HG03575 (cell line): ENCODE results near the gene CELF2.

Source experiments
- ATAC-seq: cut with Tn5 transposase; IDR thresholded peaks from one replicate; pipeline ENCODE4 v1.9.1; 2021; ENCODE audit not compliant: unreplicated experiment, insufficient number of reproducible peaks, low FRiP score; ENCODE audit errors: extremely low read depth

The CELF2 gene

GRCh38 chr10:11161910-11162309 is 144.2 kb downstream of the CELF2 start:
- ATAC-seq, result no peak

- peak; percentile 72 for ATAC-seq
These were observed 145.3 kb downstream of the CELF2 start for GRCh38 chr10:11162828-11163599.

DNA sequence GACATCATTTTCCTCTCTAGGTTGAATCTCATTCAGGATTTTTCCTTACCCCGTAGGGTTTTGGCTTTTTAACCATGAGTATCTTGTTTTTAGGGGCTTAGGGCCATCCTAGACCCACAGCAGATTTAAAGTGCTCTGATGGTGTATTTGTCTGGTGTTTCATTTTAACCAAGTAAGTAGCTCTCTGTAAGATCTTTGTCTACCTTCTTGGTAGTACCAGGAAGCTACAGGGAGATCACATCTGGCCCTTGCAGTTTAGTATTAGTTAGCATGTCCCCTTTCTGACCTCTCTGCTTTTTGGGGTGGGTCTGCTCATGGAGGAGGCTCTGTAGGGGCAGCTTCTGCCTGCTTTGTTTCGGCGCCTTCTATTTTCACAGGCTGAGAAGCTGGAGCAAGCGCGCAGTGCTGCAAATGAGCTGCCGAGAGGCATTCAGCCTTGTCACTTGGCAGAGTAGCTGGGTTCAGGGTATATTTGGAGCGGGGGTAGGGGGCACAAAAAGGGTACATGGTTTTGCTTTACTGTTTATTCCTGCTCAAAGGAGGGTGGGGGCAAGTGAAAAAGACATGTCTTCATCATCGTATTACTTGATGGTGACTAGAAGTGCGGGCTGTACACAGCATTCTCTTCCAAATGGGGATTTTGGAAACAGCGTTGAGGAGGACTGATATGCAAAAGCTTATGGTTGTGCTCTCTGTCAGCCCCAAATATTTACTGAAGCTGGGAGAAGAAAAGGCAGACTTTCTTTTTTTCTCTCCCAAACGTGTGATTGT is 146.3 kb downstream of the CELF2 start:
- ATAC-seq, result no peak

- ATAC-seq, result no peak
These were observed 146.8 kb downstream of the CELF2 start for GRCh38 chr10:11164551-11164802.

- ATAC-seq, result no peak
These were observed 147.3 kb downstream of the CELF2 start for GRCh38 chr10:11164803-11165590.

DNA sequence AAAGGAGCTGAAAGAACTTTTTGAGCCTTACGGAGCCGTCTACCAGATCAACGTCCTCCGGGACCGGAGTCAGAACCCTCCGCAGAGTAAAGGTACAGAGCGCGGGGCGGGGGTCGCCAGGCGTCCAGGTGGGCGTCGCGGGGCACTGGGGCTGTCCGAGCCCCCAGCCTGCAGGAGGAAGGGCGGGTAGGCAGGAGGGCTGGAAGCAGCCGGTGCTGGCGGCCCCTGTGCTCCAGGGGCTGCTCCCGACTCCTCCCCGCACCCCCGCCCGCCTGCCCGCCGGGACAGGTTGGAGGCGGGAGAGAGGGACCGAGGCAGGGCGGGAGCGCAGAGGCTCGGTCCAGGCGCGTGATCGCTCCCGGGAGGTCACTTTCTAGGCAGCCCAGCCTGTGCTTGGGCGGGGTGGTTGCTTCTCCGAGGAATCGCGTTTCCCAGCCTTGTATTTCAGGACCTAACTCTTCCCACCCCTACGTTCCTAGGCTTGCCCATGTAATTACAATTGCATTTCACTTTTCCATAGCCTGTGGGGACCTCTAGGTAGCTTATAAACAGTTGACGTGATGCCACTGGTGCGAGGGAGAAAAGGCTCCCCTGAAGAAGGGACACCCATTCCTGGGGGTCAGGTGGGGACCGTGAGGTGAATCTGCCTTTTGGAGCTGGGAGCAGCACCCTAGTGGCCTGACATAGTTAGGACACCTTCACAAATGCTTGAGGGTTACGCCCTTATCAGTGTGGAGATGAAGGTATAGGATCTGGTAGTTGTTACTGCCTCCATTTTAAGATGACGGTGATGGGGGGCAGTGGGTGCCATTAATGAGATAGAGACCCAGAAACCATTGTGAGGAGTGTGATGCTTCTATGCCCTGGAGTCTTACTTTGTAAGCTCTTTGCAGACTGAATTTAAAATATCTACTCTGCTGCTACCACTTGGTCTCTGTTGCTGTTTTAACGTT is 148.2 kb downstream of the CELF2 start:
- ATAC-seq, result peak; percentile 46

DNA sequence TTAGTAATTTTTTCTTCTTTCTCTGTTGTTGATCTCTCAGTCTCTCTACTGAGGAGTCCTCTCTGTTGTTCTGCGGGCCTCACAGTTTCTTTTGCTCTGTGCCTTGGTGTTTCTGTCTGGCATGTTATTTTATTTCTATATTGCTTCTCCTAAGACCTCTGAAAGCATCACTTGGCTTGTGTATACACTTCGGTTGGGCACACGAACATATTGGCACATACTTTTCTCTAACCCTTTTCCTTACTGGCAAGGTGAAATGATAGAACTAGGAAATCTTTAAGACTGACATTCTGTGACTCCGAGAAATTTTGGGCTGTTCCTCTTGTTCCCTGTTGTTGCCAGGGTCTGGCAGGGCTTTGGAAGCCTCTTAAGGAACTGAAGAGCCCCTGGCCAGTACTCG is 148.9 kb downstream of the CELF2 start:
- ATAC-seq, result no peak

GRCh38 chr10:11167233-11167966 is 149.7 kb downstream of the CELF2 start:
- no peak for ATAC-seq

DNA sequence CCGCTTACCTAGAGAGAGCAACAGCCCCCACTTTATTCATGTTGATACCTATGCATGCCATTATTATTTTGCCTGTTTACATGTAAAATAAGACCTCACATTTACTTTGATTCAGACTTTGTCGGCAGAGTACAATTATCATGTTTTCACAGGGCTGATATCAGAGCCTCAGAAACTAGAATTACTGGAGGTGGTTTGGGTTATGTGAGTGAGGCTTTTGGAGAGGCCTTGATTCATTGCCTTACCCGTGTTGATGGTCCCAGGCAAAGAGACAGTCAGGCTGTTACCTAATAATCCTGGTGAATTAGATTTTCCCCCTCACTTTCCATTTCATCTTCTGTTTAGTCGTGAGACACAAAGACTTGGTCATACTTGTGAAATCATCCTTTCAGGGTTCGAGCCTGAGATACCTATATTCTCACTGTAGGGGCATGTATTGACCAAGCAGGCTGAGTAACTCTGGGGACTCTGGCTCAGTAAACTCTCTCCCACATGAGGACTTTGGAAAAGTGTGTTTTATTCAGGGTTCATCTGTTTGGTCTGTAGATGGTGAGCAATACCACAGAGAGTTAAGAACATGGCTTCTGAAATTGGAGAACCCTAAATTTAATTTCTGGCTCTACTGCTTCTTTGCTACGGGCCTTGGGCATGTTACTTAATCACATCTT is 150.9 kb downstream of the CELF2 start:
- ATAC-seq, result no peak

- no peak for ATAC-seq
These were observed 152.3 kb downstream of the CELF2 start for GRCh38 chr10:11169976-11170375.

DNA sequence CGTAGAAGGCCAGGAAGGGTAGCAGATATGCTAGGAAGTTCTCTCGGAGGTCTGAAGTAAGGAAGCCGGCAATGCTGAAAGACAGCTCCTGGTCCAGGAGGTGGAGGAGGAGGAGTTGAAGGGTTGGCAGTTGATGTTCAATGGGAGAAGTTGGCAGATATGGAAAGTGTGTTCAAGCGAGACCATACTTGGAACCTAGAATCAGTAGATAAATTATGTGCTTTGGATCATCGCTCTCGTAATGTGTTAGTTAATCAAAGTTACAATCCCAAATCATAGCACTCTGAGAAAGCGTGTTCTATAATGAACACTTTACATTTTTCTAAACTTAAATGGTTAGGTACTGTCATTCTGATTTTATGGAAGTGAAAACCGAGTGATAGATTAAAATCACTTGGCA is 152.9 kb downstream of the CELF2 start:
- no peak for ATAC-seq

- ATAC-seq, result no peak
These were observed 153.6 kb downstream of the CELF2 start for GRCh38 chr10:11170993-11171851.

GRCh38 chr10:11173042-11173441 is 155.4 kb downstream of the CELF2 start:
- no peak for ATAC-seq

- peak; percentile 26 for ATAC-seq
These were observed 158.2 kb downstream of the CELF2 start for GRCh38 chr10:11175823-11176243.

GRCh38 chr10:11176746-11177145 is 159.1 kb downstream of the CELF2 start:
- no peak for ATAC-seq

- no peak for ATAC-seq
These were observed 159.7 kb downstream of the CELF2 start for GRCh38 chr10:11177381-11177780.

- ATAC-seq, result no peak
These were observed 160.3 kb downstream of the CELF2 start for GRCh38 chr10:11177926-11178471.
